ENCODE results near the gene DPYSL3.
A peak's percentile ranks its signal among the peaks of the same experiment; 100 is the strongest.

DPYSL3 gene

GRCh38 chr5:147490989-147491388 is 18.9 kb downstream of the DPYSL3 start:
- peaks cover 24% of the 10 kb centered on the region for H3K27me3 Mint-ChIP-seq
- no peak overlapping the region for H3K4me3 Mint-ChIP-seq

GRCh38 chr5:147487031-147487750 is 22.7 kb downstream of the DPYSL3 start:
- H3K9me3 Mint-ChIP-seq, result peaks cover 3% of the 10 kb centered on the region
- H3K4me3 Mint-ChIP-seq, result no peak overlapping the region
- no peaks in the 10 kb centered on the region for H3K36me3 Mint-ChIP-seq (ENCODE audit: low read depth)
- no peak overlapping the region for H3K27ac Mint-ChIP-seq
- peaks cover 28% of the 10 kb centered on the region for H3K27me3 Mint-ChIP-seq
- no peak for ATAC-seq
- DNase-seq, result no peak
- H3K4me1 Mint-ChIP-seq, result no peaks in the 10 kb centered on the region

More at GRCh38 chr5:147490989-147491388, 18.9 kb downstream of the DPYSL3 start:
- Mint-ChIP-seq H3K27ac (no peak overlapping the region), H3K9me3 (peaks cover under 1% of the 10 kb centered on the region), H3K36me3 (ENCODE audit: low read depth) (no peaks in the 10 kb centered on the region), H3K4me1 (no peaks in the 10 kb centered on the region)
- ATAC-seq, result no peak
- no peak for DNase-seq

GRCh38 chr5:147485814-147486213 is 24.1 kb downstream of the DPYSL3 start:
- no peak for ATAC-seq

GRCh38 chr5:147485046-147485445 is 24.8 kb downstream of the DPYSL3 start:
- peaks cover 3% of the 10 kb centered on the region for H3K9me3 Mint-ChIP-seq
- ATAC-seq (no peak), DNase-seq (no peak)
- H3K27ac Mint-ChIP-seq, result no peak overlapping the region
- no peak overlapping the region for H3K4me3 Mint-ChIP-seq
- H3K27me3 Mint-ChIP-seq, result peaks cover 23% of the 10 kb centered on the region
- no peaks in the 10 kb centered on the region for H3K36me3 Mint-ChIP-seq (ENCODE audit: low read depth)
- no peaks in the 10 kb centered on the region for H3K4me1 Mint-ChIP-seq

More at GRCh38 chr5:147485814-147486213, 24.1 kb downstream of the DPYSL3 start:
- H3K4me1 Mint-ChIP-seq, result no peaks in the 10 kb centered on the region
- H3K36me3 Mint-ChIP-seq (ENCODE audit: low read depth), result no peaks in the 10 kb centered on the region
- peaks cover 3% of the 10 kb centered on the region for H3K9me3 Mint-ChIP-seq
- H3K4me3 Mint-ChIP-seq, result no peak overlapping the region
- H3K27me3 Mint-ChIP-seq, result peaks cover 25% of the 10 kb centered on the region
- no peak for DNase-seq
- no peak overlapping the region for H3K27ac Mint-ChIP-seq

GRCh38 chr5:147484708-147485020 is 25.2 kb downstream of the DPYSL3 start:
- no peaks in the 10 kb centered on the region for H3K4me1 Mint-ChIP-seq
- DNase-seq (no peak), ATAC-seq (no peak)
- peaks cover 3% of the 10 kb centered on the region for H3K9me3 Mint-ChIP-seq
- H3K27ac Mint-ChIP-seq, result no peak overlapping the region
- H3K27me3 Mint-ChIP-seq, result peaks cover 23% of the 10 kb centered on the region
- no peak overlapping the region for H3K4me3 Mint-ChIP-seq
- no peaks in the 10 kb centered on the region for H3K36me3 Mint-ChIP-seq (ENCODE audit: low read depth)

- no peak overlapping the region for H3K4me3 Mint-ChIP-seq
- DNase-seq (no peak), ATAC-seq (peak; percentile 20)
- no peaks in the 10 kb centered on the region for H3K36me3 Mint-ChIP-seq (ENCODE audit: low read depth)
- no peak overlapping the region for H3K27ac Mint-ChIP-seq
- peaks cover 3% of the 10 kb centered on the region for H3K9me3 Mint-ChIP-seq
- H3K27me3 Mint-ChIP-seq, result peaks cover 23% of the 10 kb centered on the region
- no peaks in the 10 kb centered on the region for H3K4me1 Mint-ChIP-seq
Observed at GRCh38 chr5:147483961-147484707, 25.7 kb downstream of the DPYSL3 start.

- DNase-seq, result no peak
- no peak overlapping the region for H3K27ac Mint-ChIP-seq
- no peaks in the 10 kb centered on the region for H3K36me3 Mint-ChIP-seq (ENCODE audit: low read depth)
- H3K4me3 Mint-ChIP-seq, result no peak overlapping the region
- no peaks in the 10 kb centered on the region for H3K4me1 Mint-ChIP-seq
- H3K27me3 Mint-ChIP-seq, result peaks cover 26% of the 10 kb centered on the region
- peaks cover 3% of the 10 kb centered on the region for H3K9me3 Mint-ChIP-seq
- ATAC-seq, result no peak
Observed at GRCh38 chr5:147483188-147483790, 26.6 kb downstream of the DPYSL3 start.

GRCh38 chr5:147482706-147483180 is 27.1 kb downstream of the DPYSL3 start:
- Mint-ChIP-seq H3K36me3 (ENCODE audit: low read depth) (no peaks in the 10 kb centered on the region), H3K27ac (no peak overlapping the region), H3K27me3 (peaks cover 29% of the 10 kb centered on the region), H3K9me3 (peaks cover 3% of the 10 kb centered on the region), H3K4me3 (no peak overlapping the region), H3K4me1 (no peaks in the 10 kb centered on the region)
- DNase-seq, result no peak
- no peak for ATAC-seq

GRCh38 chr5:147481874-147482705 is 27.8 kb downstream of the DPYSL3 start:
- H3K27me3 Mint-ChIP-seq, result peaks cover 29% of the 10 kb centered on the region
- DNase-seq, result no peak

GRCh38 chr5:147481376-147481775 is 28.5 kb downstream of the DPYSL3 start:
- H3K4me3 Mint-ChIP-seq, result no peak overlapping the region
- no peaks in the 10 kb centered on the region for H3K36me3 Mint-ChIP-seq (ENCODE audit: low read depth)
- no peak overlapping the region for H3K27ac Mint-ChIP-seq
- no peak for ATAC-seq
- H3K9me3 Mint-ChIP-seq, result peaks cover 3% of the 10 kb centered on the region
- DNase-seq, result no peak
- H3K4me1 Mint-ChIP-seq, result no peaks in the 10 kb centered on the region
- peaks cover 28% of the 10 kb centered on the region for H3K27me3 Mint-ChIP-seq

More at GRCh38 chr5:147481874-147482705, 27.8 kb downstream of the DPYSL3 start:
- Mint-ChIP-seq H3K27ac (no peak overlapping the region), H3K4me3 (no peak overlapping the region), H3K9me3 (peaks cover 3% of the 10 kb centered on the region), H3K4me1 (no peaks in the 10 kb centered on the region), H3K36me3 (ENCODE audit: low read depth) (no peaks in the 10 kb centered on the region)
- ATAC-seq, result no peak

- no peaks in the 10 kb centered on the region for H3K4me1 Mint-ChIP-seq
- peaks cover 27% of the 10 kb centered on the region for H3K27me3 Mint-ChIP-seq
- no peak overlapping the region for H3K4me3 Mint-ChIP-seq
- H3K27ac Mint-ChIP-seq, result no peak overlapping the region
- no peaks in the 10 kb centered on the region for H3K36me3 Mint-ChIP-seq (ENCODE audit: low read depth)
- no peaks in the 10 kb centered on the region for H3K9me3 Mint-ChIP-seq
- no peak for ATAC-seq
- no peak for DNase-seq
Observed at GRCh38 chr5:147479949-147480348, 29.9 kb downstream of the DPYSL3 start.

- no peak overlapping the region for H3K27ac Mint-ChIP-seq
- no peaks in the 10 kb centered on the region for H3K36me3 Mint-ChIP-seq (ENCODE audit: low read depth)
- peaks cover 27% of the 10 kb centered on the region for H3K27me3 Mint-ChIP-seq
- no peaks in the 10 kb centered on the region for H3K4me1 Mint-ChIP-seq
- H3K4me3 Mint-ChIP-seq, result no peak overlapping the region
- DNase-seq (no peak), ATAC-seq (no peak)
- no peaks in the 10 kb centered on the region for H3K9me3 Mint-ChIP-seq
Observed at GRCh38 chr5:147479444-147479843, 30.4 kb downstream of the DPYSL3 start.

GRCh38 chr5:147474140-147474539 is 35.7 kb downstream of the DPYSL3 start:
- Mint-ChIP-seq H3K27ac (no peak overlapping the region), H3K9me3 (no peaks in the 10 kb centered on the region), H3K27me3 (peaks cover 19% of the 10 kb centered on the region), H3K4me1 (no peaks in the 10 kb centered on the region), H3K36me3 (ENCODE audit: low read depth) (no peaks in the 10 kb centered on the region), H3K4me3 (no peak overlapping the region)
- DNase-seq (no peak), ATAC-seq (no peak)
